Adrenal gland (tissue), 12 donors: ENCODE measurements around the gene EHBP1L1. TPM values are rescaled to one million over a fixed set of nuclear protein-coding genes. Genes with fewer than 3 reads are reported as not detected.

Experiments used
- DNase-seq, 7 donors: peaks; one replicate each; pipeline ENCODE4 v3.0.0-alpha.2; 2019 to 2020
- H3K27ac ChIP-seq, 5 donors: fragments of 200-600 bp; sonication (generic) in 4 of 5; 1 replicate in 3 of 5; 2 replicates in 2 of 5; pipeline versions ENCODE4 v1.5.1 to v1.8.0; 2016 to 2020; ENCODE audit warnings: mild to moderate bottlenecking in 1 of 5
- H3K27me3 ChIP-seq: fragments of 200-600 bp; 2 replicates; pipeline ENCODE4 v1.8.0; 2021
- H3K36me3 ChIP-seq, 2 donors: fragments of 200-600 bp; replicated peaks in 1 of 2; 1 replicate in 1 of 2; 2 replicates in 1 of 2; pipeline versions ENCODE4 v1.5.1 to v1.8.0; 2018 to 2022
- H3K4me1 ChIP-seq, 2 donors: fragments of 200-600 bp; replicated peaks in 1 of 2; 1 replicate in 1 of 2; 2 replicates in 1 of 2; pipeline versions ENCODE4 v1.5.1 to v1.8.0; 2018 to 2021
- H3K4me3 ChIP-seq, 4 donors: fragments of 200-600 bp; sonication (generic) in 3 of 4; one replicate each; pipeline ENCODE4 v1.5.1; 2016 to 2018
- H3K9me3 ChIP-seq, 3 donors: fragments of 200-600 bp; sonication (generic) in 1 of 3; replicated peaks in 1 of 3; 1 replicate in 2 of 3; 2 replicates in 1 of 3; pipeline versions ENCODE4 v1.5.1 to v1.8.0; 2016 to 2021
- CTCF ChIP-seq, 6 experiments: fragments of 450-650 bp in 4 of 6; fragments of 200-600 bp in 2 of 6; sonication (generic) in 1 of 6; IDR thresholded peaks; 1 replicate in 5 of 6; 2 replicates in 1 of 6; pipeline versions ENCODE4 v1.5.1 to v1.8.0; 2016 to 2021; ENCODE audit warnings: antibody characterized with exemption in 6 of 6, mild to moderate bottlenecking in 2 of 6, moderate library complexity in 1 of 6
- POLR2A ChIP-seq, 2 donors: fragments of 450-650 bp; IDR thresholded peaks; one replicate each; pipeline ENCODE4 v1.6.1; 2017; ENCODE audit warnings: antibody characterized with exemption in 2 of 2, mild to moderate bottlenecking in 2 of 2, moderate library complexity in 1 of 2
- WGBS, 4 donors: extraction: QIAGEN DNeasy Blood & Tissue Kit in 2 of 4; methylation state at CpG; one replicate each; pipeline versions ENCODE4 v1.1.5 to v1.1.7; 2013 to 2017; 5-methylcytosine and 5-hydroxymethylcytosine counted together
- intact Hi-C, 2 donors: fragments of 100-400 bp; cut with DNase I; formaldehyde crosslinking; loops; one replicate each; pipeline versions ENCODE4 v1.14.1 to v1.15.0; 2022 to 2023
- polyA plus RNA-seq, 3 donors: library from polyadenylated mRNA; stranded (reverse); fragments of 200-250 nt in 2 of 3; fragments of 350-450 nt in 1 of 3; fragmentation: Illumina TruSeq in 1 of 3; extraction: RNeasy Lipid Tissue Mini Kit (QIAGEN cat#74804) in 1 of 3; gene quantifications; one replicate each; pipeline ENCODE4 v1.2.3, GENCODE V29; 2013 to 2014
- total RNA-seq, 9 donors: library from RNA; depleted of rRNA in 4 of 9; stranded (reverse); fragments of >200 nt in 4 of 9; fragments of 120-200 nt in 1 of 9; fragmentation: NEBNext Ultra II Directional in 1 of 9; extraction: Animal tissue kit (Norgen Biotek cat#: 25700) in 1 of 9; gene quantifications; one replicate each; pipeline versions ENCODE4 v1.1.0 to v1.2.4, GENCODE V29; 2013 to 2023
- donor health status: healthy with polysubstance abuse.
- donor health status: Bipolar disorder and iron deficiency.
- donor health status: DM: yes; HTN: yes; CAD: no.
- donor health status: DM: no; HTN: no; CAD: no.
- donor health status: DM: no; HTN: no; CAD: no.
- donor health status: DM: yes; HTN: yes; CAD: no.

Gene EHBP1L1
- total and polyA plus RNA-seq, 12 donors: 8.7 to 68.0 (median 34.5) TPM

GRCh38 chr11:65610404-65610803 is 34.6 kb downstream of the EHBP1L1 start:
- Histone ChIP-seq H3K36me3 (peaks cover 0 to 34% of the 10 kb centered on the region in 2 donors), H3K4me1 (peaks cover 24 to 56% of the 10 kb centered on the region in 2 donors)
- intact Hi-C loops: loop anchor here in 1 of 2 donors (5.0 kb wide), 1 partner anchor 38 kb away; the partner anchor contains the start of genes FAM89B and ZNRD2

GRCh38 chr11:65611028-65611757 is 35.3 kb downstream of the EHBP1L1 start:
- H3K27ac ChIP-seq: peak overlapping the region in 4 of 5 donors; percentile 21 to 93 (median 62)
- peak in 3 of 7 donors; percentile 37 to 56 (median 56) for DNase-seq
- peak overlapping the region in 1 of 4 donors; percentile 90 for H3K4me3 ChIP-seq
- intact Hi-C loops: loop anchor here in 1 of 2 donors (5.0 kb wide), 1 partner anchor 39 kb away; the partner anchor contains the start of genes FAM89B and ZNRD2
- WGBS, 4 donors: 47 to 75% (median 60%) methylated on average over 8 to 10 of the region's 10 CpGs
- no peak for TF ChIP-seq POLR2A (IDR thresholded peaks at IDR 0.05)
- no peak for TF ChIP-seq CTCF (IDR thresholded peaks at IDR 0.05)
- H3K4me1 ChIP-seq: peaks cover 25 to 56% of the 10 kb centered on the region in 2 donors
- no peaks in the 10 kb centered on the region for H3K27me3 ChIP-seq
- peaks cover 0 to 27% of the 10 kb centered on the region in 2 donors for H3K36me3 ChIP-seq
- no peaks in the 10 kb centered on the region for H3K9me3 ChIP-seq

More at GRCh38 chr11:65610404-65610803, 34.6 kb downstream of the EHBP1L1 start:
- no peaks in the 10 kb centered on the region for H3K9me3 ChIP-seq
- H3K4me3 ChIP-seq: no peak overlapping the region
- no peak for TF ChIP-seq CTCF (IDR thresholded peaks at IDR 0.05)
- no peak for TF ChIP-seq POLR2A (IDR thresholded peaks at IDR 0.05)
- H3K27ac ChIP-seq: peak overlapping the region in 2 of 5 donors; percentile 89 to 93
- DNase-seq: no peak
- H3K27me3 ChIP-seq: no peaks in the 10 kb centered on the region
- 59 to 71% (median 68%) methylated on average over 6 of the region's 6 CpGs for WGBS, 4 donors

GRCh38 chr11:65611758-65612603 is 36.1 kb downstream of the EHBP1L1 start:
- H3K9me3 ChIP-seq: no peaks in the 10 kb centered on the region
- H3K4me3 ChIP-seq: peak overlapping the region in 1 of 4 donors; percentile 90
- TF ChIP-seq POLR2A (IDR thresholded peaks at IDR 0.05): no peak
- no peak for TF ChIP-seq CTCF (IDR thresholded peaks at IDR 0.05)
- 61 to 72% (median 64%) methylated on average over 7 to 12 of the region's 12 CpGs for WGBS, 4 donors
- DNase-seq: no peak
- no peaks in the 10 kb centered on the region for H3K27me3 ChIP-seq
- peaks cover 26 to 58% of the 10 kb centered on the region in 2 donors for H3K4me1 ChIP-seq
- peak overlapping the region in 4 of 5 donors; percentile 21 to 93 (median 86) for H3K27ac ChIP-seq
- H3K36me3 ChIP-seq: peaks cover 0 to 22% of the 10 kb centered on the region in 2 donors
- intact Hi-C loops: loop anchor here in 1 of 2 donors (5.0 kb wide), 1 partner anchor 40 kb away; the partner anchor contains the start of genes FAM89B and ZNRD2
